HCT116 (cell line): ENCODE data around the gene ZCWPW1. TPM values are rescaled to one million over a fixed set of nuclear protein-coding genes. Genes with fewer than 3 reads are reported as not detected.

Experiments used
- ATAC-seq: fragments of 200-7000 bp; cut with Tn5 transposase; 2 replicates; pipeline ENCODE4 v1.9.1; 2020; ENCODE audit warnings: mild to moderate bottlenecking, moderate library complexity
- BruUV-seq: library from RNA; stranded (reverse); fragments of 400-500 nt; replicated peaks from 2 replicates; lab custom pipeline; 2021; lab: Mats Ljungman, UMichigan
- CTCF ChIA-PET: fragments of 300-600 bp; sonication (Branson Sonifier 250); formaldehyde crosslinking; loops from one replicate; lab custom pipeline; 2021; ENCODE audit warnings: antibody characterized with exemption; lab: Charles Lee
- POLR2A ChIA-PET: fragments of 300-600, 350-600 bp; sonication (Branson Sonifier 250); formaldehyde crosslinking; loops from one replicate; lab custom pipeline; 2021; ENCODE audit warnings: antibody characterized with exemption; lab: Charles Lee
- RAD21 ChIA-PET, 2 experiments: fragments of 300-600 bp; sonication (Branson Sonifier 250); formaldehyde crosslinking; loops; one replicate each; lab custom pipeline; 2023; ENCODE audit warnings: low total read pairs in 2 of 2; ENCODE audit not compliant: uncharacterized antibody in 2 of 2, unreplicated experiment in 2 of 2, low non-redundant PET in 1 of 2; lab: Charles Lee
- DNase-seq: peaks from one replicate; pipeline ENCODE4 v3.0.0-alpha.2; 2010; ENCODE audit warnings: low read depth, low spot score
- H2AFZ ChIP-seq: fragments of 200-600 bp; shearing (Covaris generic), sonication (generic); 2 replicates; pipeline ENCODE4 v1.6.1; 2017; ENCODE audit warnings: low read depth, mixed run types, mixed read lengths, antibody characterized with exemption, low read length; ENCODE audit not compliant: poor library complexity, severe bottlenecking
- H3K27ac ChIP-seq: 2 replicates; pipeline ENCODE4 v1.5.1; 2012; ENCODE audit warnings: low read depth, low read length
- H3K27me3 ChIP-seq: fragments of 200-600 bp; sonication (generic); 2 replicates; pipeline ENCODE4 v1.6.1; 2016; ENCODE audit warnings: mixed run types, low read length, mixed read lengths; ENCODE audit not compliant: insufficient read depth
- H3K36me3 ChIP-seq, 2 experiments: fragments of 200-500 bp in 1 of 2; fragments of 200-600 bp in 1 of 2; sonication (Bioruptor generic) in 1 of 2; sonication (generic) in 1 of 2; 2 replicates each; pipeline versions ENCODE4 v1.5.1 to v1.6.1; 2014 to 2016; ENCODE audit warnings: low read length in 2 of 2, inconsistent platforms in 1 of 2, mixed read lengths in 1 of 2, mixed run types in 1 of 2; ENCODE audit not compliant: insufficient read depth in 2 of 2, control insufficient read depth in 1 of 2
- H3K4me1 ChIP-seq, 2 experiments: fragments of 200-600 bp in 1 of 2; sonication (generic) in 1 of 2; 2 replicates each; pipeline versions ENCODE4 v1.5.1 to v1.6.1; 2012 to 2017; ENCODE audit warnings: low read length in 2 of 2, inconsistent platforms in 1 of 2, mild to moderate bottlenecking in 1 of 2, mixed read lengths in 1 of 2, mixed run types in 1 of 2, moderate library complexity in 1 of 2; ENCODE audit not compliant: insufficient read depth in 2 of 2, control insufficient read depth in 1 of 2
- H3K4me2 ChIP-seq: fragments of 200-600 bp; sonication (generic); 2 replicates; pipeline ENCODE4 v1.6.1; 2017; ENCODE audit warnings: mixed run types, low read length, mixed read lengths
- H3K4me3 ChIP-seq, 2 experiments: fragments of 200-600 bp in 1 of 2; sonication (generic) in 1 of 2; replicated peaks in 1 of 2; 2 replicates each; pipeline ENCODE4 v1.5.1; 2011 to 2016; ENCODE audit warnings: low read length in 2 of 2, control low read depth in 1 of 2, low read depth in 1 of 2, mild to moderate bottlenecking in 1 of 2, mixed read lengths in 1 of 2, mixed run types in 1 of 2
- H3K79me2 ChIP-seq: fragments of 200-600 bp; sonication (generic); 2 replicates; pipeline ENCODE4 v1.6.1; 2017; ENCODE audit warnings: mild to moderate bottlenecking, mixed run types, low read length, moderate library complexity, mixed read lengths; ENCODE audit not compliant: insufficient read depth
- H3K9ac ChIP-seq: fragments of 200-600 bp; sonication (generic); 2 replicates; pipeline ENCODE4 v1.6.1; 2016; ENCODE audit warnings: low read length, mixed read lengths
- H3K9me2 ChIP-seq: fragments of 200-600 bp; sonication (generic), shearing (Covaris generic); 2 replicates; pipeline ENCODE4 v1.6.1; 2017; ENCODE audit warnings: mixed run types, mild to moderate bottlenecking, moderate library complexity; ENCODE audit not compliant: insufficient read depth
- H3K9me3 ChIP-seq, 2 experiments: fragments of 200-500 bp in 1 of 2; fragments of 200-600 bp in 1 of 2; sonication (Bioruptor generic) in 1 of 2; sonication (generic) in 1 of 2; 2 replicates each; pipeline ENCODE4 v1.6.1; 2014 to 2017; ENCODE audit warnings: low read length in 2 of 2, mixed read lengths in 2 of 2, inconsistent platforms in 1 of 2, low read depth in 1 of 2, mild to moderate bottlenecking in 1 of 2, mixed run types in 1 of 2, moderate library complexity in 1 of 2; ENCODE audit not compliant: control insufficient read depth in 1 of 2, insufficient read depth in 1 of 2
- H4K20me1 ChIP-seq: fragments of 200-600 bp; sonication (generic), shearing (Covaris generic); 2 replicates; pipeline ENCODE4 v1.6.1; 2017; ENCODE audit warnings: mixed run types, mild to moderate bottlenecking, moderate library complexity; ENCODE audit not compliant: insufficient read depth
- ATF3 ChIP-seq: IDR thresholded peaks from 2 replicates; pipeline ENCODE4 v1.6.1; 2012
- CBX3 ChIP-seq: IDR thresholded peaks from 2 replicates; pipeline ENCODE4 v1.6.1; 2012; ENCODE audit warnings: low read depth
- CTCF ChIP-seq, 3 experiments: fragments of 200-600 bp in 1 of 3; sonication (generic) in 1 of 3; IDR thresholded peaks in 2 of 3; conservative IDR thresholded peaks in 1 of 3; 2 replicates each; pipeline ENCODE4 v1.5.1; 2012 to 2017; ENCODE audit warnings: low read depth in 2 of 3, low read length in 2 of 3, antibody characterized with exemption in 1 of 3, borderline replicate concordance in 1 of 3, control low read depth in 1 of 3, mild to moderate bottlenecking in 1 of 3, mixed read lengths in 1 of 3, mixed run types in 1 of 3, moderate library complexity in 1 of 3; ENCODE audit not compliant: insufficient read depth in 1 of 3
- EGR1 ChIP-seq: IDR thresholded peaks from 2 replicates; pipeline ENCODE4 v1.6.1; 2012; ENCODE audit warnings: low read depth
- JUND ChIP-seq: IDR thresholded peaks from 2 replicates; pipeline ENCODE4 v1.6.1; 2012
- POLR2A ChIP-seq: IDR thresholded peaks from 2 replicates; pipeline ENCODE4 v1.7.0; 2011; ENCODE audit warnings: borderline replicate concordance; ENCODE audit not compliant: insufficient read depth, insufficient read length; ENCODE audit errors: extremely low read depth
- POLR2AphosphoS5 ChIP-seq: IDR thresholded peaks from 2 replicates; pipeline ENCODE4 v1.6.1; 2011; ENCODE audit warnings: mild to moderate bottlenecking, low read depth, low read length, moderate library complexity
- SIN3A ChIP-seq: IDR thresholded peaks from 2 replicates; pipeline ENCODE4 v1.6.1; 2012; ENCODE audit warnings: low read depth
- SRF ChIP-seq: IDR thresholded peaks from 2 replicates; pipeline ENCODE4 v1.6.1; 2012; ENCODE audit warnings: low read depth
- YY1 ChIP-seq: IDR thresholded peaks from 2 replicates; pipeline ENCODE4 v1.6.1; 2011; ENCODE audit warnings: low read length, low read depth, moderate library complexity, mild to moderate bottlenecking; ENCODE audit not compliant: insufficient replicate concordance; ENCODE audit errors: extremely low read depth
- ZBTB33 ChIP-seq: IDR thresholded peaks from 2 replicates; pipeline ENCODE4 v1.6.1; 2011; ENCODE audit warnings: mild to moderate bottlenecking, low read length, moderate library complexity; ENCODE audit not compliant: insufficient replicate concordance; ENCODE audit errors: extremely low read depth
- intact Hi-C: fragments of 100-400 bp; cut with micrococcal nuclease; formaldehyde crosslinking; loops from 2 replicates; pipeline ENCODE4 v1.10.0; 2022
- total RNA-seq: library from RNA; stranded (reverse); gene quantifications from one replicate; pipeline ENCODE4 v1.2.1, GENCODE V29; 2021; ENCODE audit not compliant: unreplicated experiment

ZCWPW1 gene
- total RNA-seq, 1 experiment from 2014 or later = 1.5 TPM

- TF ChIP-seq CTCF (IDR thresholded peaks at IDR 0.05 in 2 of 3, conservative IDR thresholded peaks at IDR 0.05 in 1 of 3; ENCODE audit: borderline replicate concordance in 1 of 3, insufficient read depth in 1 of 3, low read depth in 2 of 3, low read length in 2 of 3) (no peak), ZBTB33 (no peak), POLR2AphosphoS5 (no peak), CBX3 (no peak), POLR2A (no peak), JUND (no peak), SRF (no peak), ATF3 (no peak), YY1 (no peak), SIN3A (no peak), EGR1 (no peak)
- ChIA-PET CTCF (no interaction called here), RAD21 (no interaction called here), POLR2A (no interaction called here)
- Histone ChIP-seq H3K9me2 (no peaks in the 10 kb centered on the region), H3K27me3 (no peaks in the 10 kb centered on the region), H3K4me1 (peaks cover 24 to 35% of the 10 kb centered on the region in 2 experiments), H3K9ac (no peak overlapping the region), H4K20me1 (no peaks in the 10 kb centered on the region), H3K9me3 (no peaks in the 10 kb centered on the region), H3K79me2 (no peaks in the 10 kb centered on the region), H2AFZ (no peak overlapping the region), H3K36me3 (peaks cover 0 to 4% of the 10 kb centered on the region in 2 experiments; a peak in 1 of 4 replicates), H3K4me2 (peak overlapping the region; percentile 10; the same call in 1 of the 2 replicates), H3K27ac (no peak overlapping the region), H3K4me3 (no peak overlapping the region)
- ATAC-seq = no peak
- BruUV-seq = no TSS peak
- intact Hi-C loops = no loop called here
- no peak for DNase-seq
These were observed 44.5 kb upstream of the ZCWPW1 start for GRCh38 chr7:100472854-100473499.
